Stimulated activated CD8-positive, alpha-beta memory T cell treated with anti-CD3 and anti-CD28 coated beads, Interleukin-12 subunit alpha, Interleukin-12 subunit beta, amount 100 ng/mL, for 4 hours (primary cell): Measurements from ENCODE around the gene LRSAM1.

ENCODE experiments used
- DNase-seq: peaks from one replicate; pipeline ENCODE4 v3.0.0-alpha.2; 2020; ENCODE audit warnings: low read depth

LRSAM1 gene

DNA sequence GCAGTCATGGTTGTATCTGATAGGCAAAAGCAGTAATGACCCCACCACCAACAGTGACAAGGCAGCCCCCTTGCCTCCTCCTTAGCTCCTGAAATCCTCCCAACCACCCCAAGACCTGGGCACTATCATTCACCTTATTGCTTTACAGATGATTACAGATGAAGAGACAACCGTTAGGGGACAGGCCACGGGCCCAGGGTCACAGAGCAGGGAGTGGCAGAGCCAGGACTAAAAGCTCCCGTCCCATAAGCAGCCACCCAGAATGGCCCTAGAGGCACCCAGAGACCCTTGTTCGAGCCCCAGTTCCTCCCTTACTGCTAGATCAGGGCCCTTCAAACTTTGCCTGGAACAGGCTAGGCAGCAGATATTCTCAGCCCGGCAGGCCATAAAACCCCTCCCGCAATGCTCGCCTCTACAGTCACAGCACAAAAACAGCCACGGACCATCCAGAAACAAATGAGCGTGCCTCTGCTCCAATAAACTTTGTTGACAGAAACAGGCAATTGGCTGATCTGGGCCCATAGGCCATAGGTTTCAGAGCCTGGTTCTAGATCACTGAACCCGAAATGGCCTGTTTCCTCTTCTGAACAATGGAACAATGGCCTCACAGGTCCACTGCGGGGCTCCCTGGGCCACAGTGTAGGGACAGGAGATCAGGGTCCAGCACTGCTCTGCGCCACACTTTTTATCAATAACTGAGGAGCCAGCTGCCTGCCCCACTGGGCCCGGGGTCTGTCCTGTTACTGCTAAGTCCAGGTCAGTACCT lies 67.0 kb downstream of the LRSAM1 start:
- DNase-seq = no peak

- peak; percentile 16 for DNase-seq
Observed at GRCh38 chr9:127519301-127520166, 68.2 kb downstream of the LRSAM1 start.

- DNase-seq = no peak
Observed at GRCh38 chr9:127520941-127521918, 69.9 kb downstream of the LRSAM1 start.

- no peak for DNase-seq
Observed at GRCh38 chr9:127521919-127522304, 70.6 kb downstream of the LRSAM1 start.

- DNase-seq = no peak
Observed at GRCh38 chr9:127522727-127523126, 71.4 kb downstream of the LRSAM1 start.

DNA sequence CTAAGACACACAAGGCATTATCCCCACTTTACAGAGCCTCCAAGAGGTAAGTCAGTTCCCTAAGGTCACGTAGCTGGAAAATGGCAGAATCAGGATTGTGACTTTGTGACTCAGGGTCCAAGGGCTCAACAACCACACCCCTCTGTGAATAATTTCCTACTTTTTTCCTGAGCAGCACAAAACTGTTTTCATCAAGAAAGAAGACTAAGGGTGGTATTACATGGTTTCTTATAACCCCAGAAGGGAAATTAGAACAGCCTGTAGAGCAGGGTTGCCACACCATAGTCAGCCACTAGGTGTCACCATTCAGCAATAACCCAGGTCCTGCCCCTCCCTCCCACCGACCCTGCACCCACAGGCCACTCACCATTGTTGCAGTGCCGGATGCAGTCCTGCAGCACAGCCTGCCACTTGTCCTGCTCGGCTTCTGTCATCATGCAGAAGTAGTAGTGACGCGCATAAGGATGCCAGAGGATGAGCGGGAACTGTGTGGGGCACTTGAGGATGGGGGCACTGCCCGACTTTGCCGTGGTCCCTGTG lies 72.1 kb downstream of the LRSAM1 start:
- DNase-seq = no peak

DNA sequence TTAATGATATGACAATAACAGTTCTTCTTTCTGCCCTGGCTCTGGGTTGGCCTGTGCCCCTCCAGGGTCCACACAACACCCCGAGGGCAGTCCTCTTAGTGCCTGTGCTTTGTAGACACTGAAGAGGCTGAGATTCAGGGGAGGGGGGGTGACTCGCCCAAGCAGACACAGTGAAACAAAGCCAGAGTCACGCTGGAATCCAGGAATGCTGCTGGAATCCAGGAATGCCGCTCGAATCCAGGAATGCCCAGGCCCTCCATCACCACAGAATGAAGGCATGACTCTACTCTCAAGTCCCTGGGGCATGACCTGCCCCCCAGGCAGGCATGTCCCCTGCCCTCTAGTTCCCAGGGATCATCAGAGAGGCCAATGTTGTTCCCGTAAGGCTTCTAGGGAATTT lies 73.1 kb downstream of the LRSAM1 start:
- DNase-seq = no peak

- DNase-seq = no peak
Observed at GRCh38 chr9:127525401-127526188, 74.3 kb downstream of the LRSAM1 start.

- no peak for DNase-seq
Observed at GRCh38 chr9:127526655-127527559, 75.6 kb downstream of the LRSAM1 start.

GRCh38 chr9:127527560-127528268 lies 76.4 kb downstream of the LRSAM1 start:
- no peak for DNase-seq

DNA sequence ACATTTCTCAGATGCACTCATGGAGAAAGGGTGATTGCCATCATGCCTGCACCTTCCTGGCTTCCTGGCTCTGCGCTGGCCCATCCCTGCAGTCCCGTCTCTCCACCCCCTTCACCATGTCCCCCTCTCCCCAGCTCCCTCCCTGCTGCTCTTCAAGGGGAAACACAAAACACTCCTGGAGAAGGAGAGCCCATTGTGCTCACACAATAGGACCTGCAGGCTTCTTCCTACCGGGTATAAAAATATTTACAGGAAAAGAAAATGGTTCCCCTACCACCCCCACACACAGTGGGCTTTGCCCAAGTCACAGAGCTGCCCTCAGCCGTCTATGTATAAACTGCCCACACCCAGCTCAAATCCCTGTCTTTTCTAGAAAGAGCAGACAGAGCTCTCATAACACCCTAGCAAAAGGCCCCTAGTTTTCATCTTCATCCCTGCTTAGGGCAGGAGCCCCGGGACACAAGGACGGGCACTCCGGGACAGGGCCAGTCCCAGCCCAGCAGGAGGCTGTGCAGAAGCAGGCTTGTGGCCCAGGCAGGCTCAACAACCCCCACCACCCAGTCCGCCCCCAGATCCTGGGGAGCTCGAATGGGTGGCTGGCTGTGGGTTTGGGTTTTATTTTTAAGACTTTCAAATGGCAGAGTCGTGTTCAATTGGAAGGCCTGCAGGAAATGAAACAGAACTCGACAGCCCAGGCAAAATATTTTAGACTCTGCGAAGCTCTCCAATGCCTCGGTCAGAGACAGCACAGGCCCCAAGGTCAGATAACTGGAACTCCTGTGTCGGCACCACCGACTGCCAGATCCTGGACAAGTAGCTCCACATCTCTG lies 77.3 kb downstream of the LRSAM1 start:
- no peak for DNase-seq

DNA sequence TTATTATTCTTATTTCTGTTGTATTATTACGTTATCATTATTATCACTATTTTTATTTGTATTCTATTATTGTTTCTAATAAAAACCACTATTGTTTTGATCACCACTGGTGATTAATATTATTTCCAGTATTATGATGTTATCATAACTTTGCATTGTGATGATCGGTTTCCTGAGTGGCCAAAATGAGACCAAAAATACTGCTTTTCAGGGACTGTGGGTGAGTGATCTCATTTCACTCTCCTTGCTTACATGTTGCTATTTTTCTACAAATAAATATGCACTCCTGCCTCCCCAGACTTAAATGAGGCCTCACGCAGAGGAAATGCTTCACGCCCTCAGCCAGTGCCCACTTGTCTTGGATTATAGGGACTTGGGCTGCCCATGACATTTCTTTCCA lies 78.4 kb downstream of the LRSAM1 start:
- DNase-seq = no peak

- no peak for DNase-seq
Observed at GRCh38 chr9:127530206-127530941, 79.1 kb downstream of the LRSAM1 start.

DNA sequence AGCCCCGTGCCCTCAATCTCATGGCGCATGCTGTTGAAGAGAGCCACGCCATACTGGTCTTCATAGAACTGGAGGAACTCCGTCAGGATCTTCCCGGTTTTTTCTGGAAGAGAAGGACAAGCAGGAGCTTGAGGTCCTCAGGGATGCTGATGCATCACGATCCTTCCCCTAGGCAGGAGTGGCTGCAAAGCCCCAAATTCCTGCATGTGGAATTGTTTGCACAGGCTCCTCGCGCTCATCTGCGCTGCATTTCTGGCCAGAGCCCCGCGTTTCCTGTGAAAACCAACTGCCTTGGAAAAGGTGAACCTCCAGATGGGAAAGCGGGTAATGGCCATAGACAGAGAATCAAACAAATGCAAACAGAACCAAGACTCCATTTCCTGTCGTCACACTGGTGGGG lies 80.4 kb downstream of the LRSAM1 start:
- no peak for DNase-seq

GRCh38 chr9:127534250-127534906 lies 83.1 kb downstream of the LRSAM1 start:
- DNase-seq = no peak

DNA sequence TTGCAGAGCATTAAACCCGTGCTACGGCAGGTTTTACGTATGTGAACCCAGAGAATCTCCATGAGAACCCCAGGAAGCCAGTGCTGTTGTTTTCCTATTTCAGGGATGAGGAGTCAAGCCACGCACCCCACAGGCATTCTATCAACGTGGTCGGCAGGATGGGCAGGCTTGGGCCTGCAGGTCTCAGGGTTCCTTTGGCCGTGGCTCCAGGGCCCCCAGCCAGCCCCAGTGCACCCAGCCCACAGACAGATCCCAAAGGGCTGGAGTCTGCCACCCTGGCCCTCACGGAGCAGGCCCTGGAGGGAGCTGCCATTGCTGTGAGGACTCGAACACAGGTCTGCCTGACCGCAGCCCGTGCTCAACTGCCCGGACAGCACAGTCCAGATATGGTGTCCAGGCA lies 83.6 kb downstream of the LRSAM1 start:
- no peak for DNase-seq

GRCh38 chr9:127535396-127535795 lies 84.1 kb downstream of the LRSAM1 start:
- DNase-seq = no peak
